Gastroesophageal sphincter (tissue), 3 donors: ENCODE measurements around the gene NME7.

Experiments used
- CTCF ChIP-seq, 4 experiments: fragments of 200-600 bp in 2 of 4; fragments of 450-650 bp in 2 of 4; sonication (generic) in 1 of 4; IDR thresholded peaks; one replicate each; pipeline ENCODE4 v1.5.1; 2017 to 2019; ENCODE audit warnings: antibody characterized with exemption in 4 of 4, mild to moderate bottlenecking in 2 of 4, moderate library complexity in 2 of 4
- POLR2A ChIP-seq, 2 donors: fragments of 450-650 bp; IDR thresholded peaks; one replicate each; pipeline ENCODE4 v1.6.1; 2017; ENCODE audit warnings: antibody characterized with exemption in 2 of 2, mild to moderate bottlenecking in 2 of 2, moderate library complexity in 1 of 2
- POLR2AphosphoS5 ChIP-seq: sonication (generic); formaldehyde crosslinking; IDR thresholded peaks from one replicate; pipeline ENCODE4 v1.6.1; 2017; ENCODE audit warnings: antibody characterized with exemption

GRCh38 chr1:169361281-169361680 lies 6.3 kb downstream of the NME7 start:
- TF ChIP-seq POLR2A (IDR thresholded peaks at IDR 0.05) (no peak), CTCF (IDR thresholded peaks at IDR 0.05) (no peak), POLR2AphosphoS5 (no peak)
